ENCODE measurements around the gene MMP17.

The MMP17 gene

DNA sequence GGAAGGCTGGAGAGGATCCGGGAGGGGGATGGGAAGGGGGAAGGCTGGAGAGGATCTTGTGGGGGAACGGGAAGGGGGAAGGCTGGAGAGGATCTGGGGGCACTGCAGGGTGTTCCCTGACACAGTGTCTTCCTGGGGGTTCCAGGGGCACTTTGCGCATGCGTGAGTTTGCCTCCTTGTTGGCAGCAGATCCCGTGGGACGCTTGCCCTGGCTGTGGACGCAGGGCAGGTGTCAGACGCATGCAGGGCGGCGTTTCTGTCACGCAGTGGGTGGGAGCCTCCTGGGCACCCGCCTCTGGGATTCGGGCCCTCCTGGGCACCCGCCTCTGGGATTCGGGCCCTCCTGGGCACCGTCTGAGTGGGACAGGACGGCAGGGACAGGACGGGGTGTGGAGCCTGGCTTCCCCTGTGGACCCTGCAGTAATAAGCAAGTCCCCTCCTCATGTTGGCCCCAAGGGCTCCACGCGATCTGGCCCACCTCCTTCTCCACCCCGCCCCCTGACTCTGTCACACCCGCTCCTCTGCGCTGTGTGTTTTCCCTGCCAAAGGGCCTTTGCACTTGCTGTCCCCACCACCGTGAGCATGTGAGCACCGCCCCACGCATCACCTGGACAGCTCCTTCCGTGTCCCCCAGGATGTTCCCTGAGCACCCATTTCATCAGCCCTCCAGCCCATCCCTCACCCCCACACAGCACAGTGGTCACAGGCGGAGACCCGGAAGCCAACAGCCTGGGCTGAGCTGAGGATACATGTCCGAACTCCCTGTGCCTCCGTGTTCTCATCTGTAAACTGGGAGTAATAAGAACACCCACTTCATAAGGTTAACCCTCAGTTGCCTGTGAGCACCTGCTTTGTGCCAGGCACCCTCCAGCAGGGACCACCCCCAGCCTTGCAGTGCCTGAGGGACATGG, 4.4 kb downstream of the MMP17 start:
- H3K27ac ChIP-seq (replicated peaks), result no peak overlapping the region
- H3K27me3 ChIP-seq (ENCODE audit: insufficient read depth, poor library complexity, severe bottlenecking), result peaks cover 37% of the 10 kb centered on the region
- no peak for DNase-seq (ENCODE audit: low read depth in 1 of 2, low spot score in 1 of 2)
- H3K4me3 ChIP-seq (replicated peaks; ENCODE audit: insufficient read depth, low read length), result no peak overlapping the region
- TF ChIP-seq, protein P1, sequence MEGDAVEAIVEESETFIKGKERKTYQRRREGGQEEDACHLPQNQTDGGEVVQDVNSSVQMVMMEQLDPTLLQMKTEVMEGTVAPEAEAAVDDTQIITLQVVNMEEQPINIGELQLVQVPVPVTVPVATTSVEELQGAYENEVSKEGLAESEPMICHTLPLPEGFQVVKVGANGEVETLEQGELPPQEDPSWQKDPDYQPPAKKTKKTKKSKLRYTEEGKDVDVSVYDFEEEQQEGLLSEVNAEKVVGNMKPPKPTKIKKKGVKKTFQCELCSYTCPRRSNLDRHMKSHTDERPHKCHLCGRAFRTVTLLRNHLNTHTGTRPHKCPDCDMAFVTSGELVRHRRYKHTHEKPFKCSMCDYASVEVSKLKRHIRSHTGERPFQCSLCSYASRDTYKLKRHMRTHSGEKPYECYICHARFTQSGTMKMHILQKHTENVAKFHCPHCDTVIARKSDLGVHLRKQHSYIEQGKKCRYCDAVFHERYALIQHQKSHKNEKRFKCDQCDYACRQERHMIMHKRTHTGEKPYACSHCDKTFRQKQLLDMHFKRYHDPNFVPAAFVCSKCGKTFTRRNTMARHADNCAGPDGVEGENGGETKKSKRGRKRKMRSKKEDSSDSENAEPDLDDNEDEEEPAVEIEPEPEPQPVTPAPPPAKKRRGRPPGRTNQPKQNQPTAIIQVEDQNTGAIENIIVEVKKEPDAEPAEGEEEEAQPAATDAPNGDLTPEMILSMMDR (IDR thresholded peaks at IDR 0.05; ENCODE audit: insufficient read depth, low read length), result no peak
- TF ChIP-seq GABPA (IDR thresholded peaks at IDR 0.05; ENCODE audit: low read depth) (no peak), SPI1 (IDR thresholded peaks at IDR 0.05; ENCODE audit: borderline replicate concordance, low read depth) (no peak), POLR2AphosphoS5 (IDR thresholded peaks at IDR 0.05; ENCODE audit: low read depth) (no peak)
- TF ChIP-seq, protein P2, sequence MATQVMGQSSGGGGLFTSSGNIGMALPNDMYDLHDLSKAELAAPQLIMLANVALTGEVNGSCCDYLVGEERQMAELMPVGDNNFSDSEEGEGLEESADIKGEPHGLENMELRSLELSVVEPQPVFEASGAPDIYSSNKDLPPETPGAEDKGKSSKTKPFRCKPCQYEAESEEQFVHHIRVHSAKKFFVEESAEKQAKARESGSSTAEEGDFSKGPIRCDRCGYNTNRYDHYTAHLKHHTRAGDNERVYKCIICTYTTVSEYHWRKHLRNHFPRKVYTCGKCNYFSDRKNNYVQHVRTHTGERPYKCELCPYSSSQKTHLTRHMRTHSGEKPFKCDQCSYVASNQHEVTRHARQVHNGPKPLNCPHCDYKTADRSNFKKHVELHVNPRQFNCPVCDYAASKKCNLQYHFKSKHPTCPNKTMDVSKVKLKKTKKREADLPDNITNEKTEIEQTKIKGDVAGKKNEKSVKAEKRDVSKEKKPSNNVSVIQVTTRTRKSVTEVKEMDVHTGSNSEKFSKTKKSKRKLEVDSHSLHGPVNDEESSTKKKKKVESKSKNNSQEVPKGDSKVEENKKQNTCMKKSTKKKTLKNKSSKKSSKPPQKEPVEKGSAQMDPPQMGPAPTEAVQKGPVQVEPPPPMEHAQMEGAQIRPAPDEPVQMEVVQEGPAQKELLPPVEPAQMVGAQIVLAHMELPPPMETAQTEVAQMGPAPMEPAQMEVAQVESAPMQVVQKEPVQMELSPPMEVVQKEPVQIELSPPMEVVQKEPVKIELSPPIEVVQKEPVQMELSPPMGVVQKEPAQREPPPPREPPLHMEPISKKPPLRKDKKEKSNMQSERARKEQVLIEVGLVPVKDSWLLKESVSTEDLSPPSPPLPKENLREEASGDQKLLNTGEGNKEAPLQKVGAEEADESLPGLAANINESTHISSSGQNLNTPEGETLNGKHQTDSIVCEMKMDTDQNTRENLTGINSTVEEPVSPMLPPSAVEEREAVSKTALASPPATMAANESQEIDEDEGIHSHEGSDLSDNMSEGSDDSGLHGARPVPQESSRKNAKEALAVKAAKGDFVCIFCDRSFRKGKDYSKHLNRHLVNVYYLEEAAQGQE (IDR thresholded peaks at IDR 0.05; ENCODE audit: insufficient replicate concordance, low read depth), result no peak

DNA sequence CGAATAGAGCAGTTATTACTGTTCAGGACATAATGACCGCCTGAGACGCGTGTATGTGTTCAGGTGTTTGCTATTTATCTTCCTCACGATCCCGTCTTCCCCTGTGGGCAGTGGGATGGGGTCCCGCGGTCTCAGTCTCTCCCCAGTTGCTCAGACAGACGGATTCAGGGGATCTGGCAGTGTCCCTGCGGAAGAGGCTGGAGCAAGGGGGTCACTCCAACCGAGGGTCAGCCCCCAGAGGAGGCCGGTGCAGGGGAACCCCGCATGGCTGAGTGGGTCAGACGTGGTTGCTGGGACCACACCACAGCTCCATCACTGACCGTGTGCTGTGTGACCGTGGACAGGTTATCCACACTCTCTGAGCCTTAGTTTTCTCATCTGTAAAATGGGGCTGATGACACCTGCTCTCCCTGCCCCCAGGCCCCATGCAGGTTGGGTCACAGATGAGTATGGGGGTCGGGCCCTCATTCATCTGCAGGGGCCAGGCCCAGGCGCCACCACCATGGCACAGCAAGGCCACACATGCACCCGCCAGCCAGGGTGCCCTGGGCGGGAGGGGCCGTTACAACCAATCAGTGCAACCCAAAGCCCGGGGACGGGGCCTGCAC, 5.2 kb downstream of the MMP17 start:
- Histone ChIP-seq H3K4me3 (replicated peaks; ENCODE audit: insufficient read depth, low read length) (no peak overlapping the region), H3K27ac (replicated peaks) (no peak overlapping the region), H3K27me3 (ENCODE audit: insufficient read depth, poor library complexity, severe bottlenecking) (peaks cover 37% of the 10 kb centered on the region)
- DNase-seq (ENCODE audit: low read depth in 1 of 2, low spot score in 1 of 2), result no peak
- TF ChIP-seq, protein P2 (IDR thresholded peaks at IDR 0.05; ENCODE audit: insufficient replicate concordance, low read depth), result no peak
- TF ChIP-seq SPI1 (IDR thresholded peaks at IDR 0.05; ENCODE audit: borderline replicate concordance, low read depth), result no peak
- TF ChIP-seq GABPA (IDR thresholded peaks at IDR 0.05; ENCODE audit: low read depth), result no peak
- no peak for TF ChIP-seq POLR2AphosphoS5 (IDR thresholded peaks at IDR 0.05; ENCODE audit: low read depth)
- TF ChIP-seq, protein P1 (IDR thresholded peaks at IDR 0.05; ENCODE audit: insufficient read depth, low read length), result no peak

DNA sequence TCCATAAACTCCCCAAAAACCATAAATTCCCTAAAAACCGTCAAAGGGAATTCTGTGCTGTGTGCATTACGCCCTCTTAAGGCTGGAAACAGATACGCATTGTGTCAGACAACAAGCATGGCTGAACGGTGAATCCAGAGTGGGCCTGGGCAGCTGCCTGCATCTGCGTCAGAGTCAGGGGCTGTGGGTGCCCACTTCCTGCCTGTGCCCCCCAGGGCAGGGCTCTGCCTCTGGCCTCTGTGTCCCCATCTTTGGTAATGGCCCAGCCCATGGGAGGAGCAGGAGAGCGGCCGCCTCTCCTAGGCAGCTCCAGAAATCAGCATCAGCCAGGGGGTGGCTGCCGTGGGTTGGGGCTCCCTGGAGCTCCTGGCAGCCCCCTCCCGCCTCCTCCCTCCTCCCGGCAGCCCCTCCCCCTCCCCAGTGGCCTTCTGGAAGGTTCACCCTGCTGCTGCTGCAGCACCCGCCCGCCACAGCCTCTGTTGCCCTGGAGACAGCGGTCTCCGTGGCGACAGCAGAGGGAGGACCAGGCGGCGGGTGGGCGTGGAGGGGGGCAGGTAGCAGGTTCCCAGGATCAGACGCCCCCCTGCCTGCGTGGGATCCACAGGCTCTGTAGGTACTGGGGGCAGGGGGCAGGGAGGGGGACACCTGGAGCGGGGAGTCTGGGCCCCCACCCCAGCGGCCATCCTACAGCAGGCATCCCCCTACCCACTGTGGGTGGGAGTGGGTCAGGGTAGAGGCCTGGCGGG, 5.9 kb downstream of the MMP17 start:
- no peak for DNase-seq (ENCODE audit: low read depth in 1 of 2, low spot score in 1 of 2)
- Histone ChIP-seq H3K4me3 (replicated peaks; ENCODE audit: insufficient read depth, low read length) (no peak overlapping the region), H3K27me3 (ENCODE audit: insufficient read depth, poor library complexity, severe bottlenecking) (peaks cover 35% of the 10 kb centered on the region), H3K27ac (replicated peaks) (no peak overlapping the region)
- TF ChIP-seq, protein P1 (IDR thresholded peaks at IDR 0.05; ENCODE audit: insufficient read depth, low read length), result peak; percentile 9
- no peak for TF ChIP-seq POLR2AphosphoS5 (IDR thresholded peaks at IDR 0.05; ENCODE audit: low read depth)
- no peak for TF ChIP-seq GABPA (IDR thresholded peaks at IDR 0.05; ENCODE audit: low read depth)

All from HL-60 (cell line).